Raji (cell line): ENCODE measurements around the gene DLK1.

Experiments used
- POLR2A ChIP-seq: IDR thresholded peaks from 2 replicates; pipeline ENCODE4 v1.6.1; 2011; ENCODE audit warnings: low read depth, low read length, control low read depth; ENCODE audit not compliant: insufficient read depth

The DLK1 gene

GRCh38 chr14:100688598-100689461, 37.9 kb upstream of the DLK1 start:
- no peak for TF ChIP-seq POLR2A

DNA sequence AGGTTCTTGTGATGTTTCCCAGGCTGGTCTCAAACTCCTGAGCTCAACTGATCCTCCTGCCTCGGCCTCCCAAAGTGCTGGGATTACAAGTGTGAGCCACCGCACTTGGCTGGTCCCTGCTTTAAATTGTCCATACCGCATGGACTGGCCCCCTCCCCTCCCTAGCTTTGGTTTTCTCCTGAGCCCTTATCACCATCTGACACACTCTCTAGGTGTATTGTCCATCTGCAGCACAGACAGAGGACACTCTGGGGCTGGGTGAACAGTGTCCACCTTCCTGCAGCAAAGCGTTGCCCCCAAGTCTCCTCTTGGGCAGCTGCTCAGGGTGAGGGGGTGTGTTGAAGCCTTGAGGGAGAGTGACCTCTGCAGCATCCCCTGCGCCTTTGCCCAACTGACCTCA, 36.0 kb upstream of the DLK1 start:
- TF ChIP-seq POLR2A: no peak

DNA sequence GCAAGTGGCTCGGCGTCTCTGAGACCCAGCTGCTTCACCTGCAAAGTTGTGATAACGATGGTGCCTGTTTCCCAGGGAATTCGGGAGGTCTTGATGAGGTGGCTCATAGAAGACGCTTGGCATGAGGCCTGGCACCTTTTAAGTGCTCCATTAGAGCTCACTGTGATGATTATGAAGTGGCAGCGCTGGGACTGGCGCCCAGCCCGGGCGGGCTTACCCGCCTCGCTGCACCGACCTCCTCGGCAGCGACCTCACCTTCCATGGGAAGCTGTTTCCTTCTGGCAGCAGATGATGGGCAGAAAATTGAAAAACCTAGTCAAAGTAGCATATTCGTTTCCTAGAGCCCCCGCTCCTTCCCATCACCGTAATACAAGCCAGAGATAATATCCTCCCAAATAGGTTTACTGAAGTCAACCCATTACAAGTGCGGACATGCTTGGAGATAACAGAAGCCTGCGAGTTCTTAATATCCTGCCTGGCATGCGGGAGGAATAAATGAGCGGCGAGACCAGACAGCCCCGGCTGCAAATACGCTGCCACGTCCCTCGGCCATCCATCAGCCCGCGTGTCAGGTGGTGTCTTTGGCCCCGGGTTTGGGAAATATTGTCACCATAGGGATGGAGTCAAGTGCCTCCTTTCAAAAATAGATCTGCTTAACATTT, 35.2 kb upstream of the DLK1 start:
- TF ChIP-seq POLR2A: no peak

DNA sequence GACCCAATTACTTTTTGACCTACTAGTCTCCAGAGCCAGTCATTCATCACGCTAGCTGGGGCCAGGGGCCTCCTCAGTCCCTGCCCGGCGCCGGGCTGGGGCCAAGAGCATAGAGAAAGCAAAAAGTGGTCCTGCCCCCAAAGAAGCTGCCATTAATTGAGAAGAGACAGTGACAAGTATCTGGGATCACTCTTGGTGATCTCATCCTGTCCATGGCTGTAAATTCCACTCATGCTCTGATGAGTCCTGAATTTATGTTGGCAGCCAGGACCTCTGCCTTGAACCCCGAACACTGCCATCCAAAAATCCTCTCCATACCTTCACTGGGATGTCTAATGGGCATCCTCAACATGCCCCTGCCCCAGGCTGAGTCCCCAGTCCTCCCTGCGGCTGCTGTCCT, 34.4 kb upstream of the DLK1 start:
- no peak for TF ChIP-seq POLR2A

DNA sequence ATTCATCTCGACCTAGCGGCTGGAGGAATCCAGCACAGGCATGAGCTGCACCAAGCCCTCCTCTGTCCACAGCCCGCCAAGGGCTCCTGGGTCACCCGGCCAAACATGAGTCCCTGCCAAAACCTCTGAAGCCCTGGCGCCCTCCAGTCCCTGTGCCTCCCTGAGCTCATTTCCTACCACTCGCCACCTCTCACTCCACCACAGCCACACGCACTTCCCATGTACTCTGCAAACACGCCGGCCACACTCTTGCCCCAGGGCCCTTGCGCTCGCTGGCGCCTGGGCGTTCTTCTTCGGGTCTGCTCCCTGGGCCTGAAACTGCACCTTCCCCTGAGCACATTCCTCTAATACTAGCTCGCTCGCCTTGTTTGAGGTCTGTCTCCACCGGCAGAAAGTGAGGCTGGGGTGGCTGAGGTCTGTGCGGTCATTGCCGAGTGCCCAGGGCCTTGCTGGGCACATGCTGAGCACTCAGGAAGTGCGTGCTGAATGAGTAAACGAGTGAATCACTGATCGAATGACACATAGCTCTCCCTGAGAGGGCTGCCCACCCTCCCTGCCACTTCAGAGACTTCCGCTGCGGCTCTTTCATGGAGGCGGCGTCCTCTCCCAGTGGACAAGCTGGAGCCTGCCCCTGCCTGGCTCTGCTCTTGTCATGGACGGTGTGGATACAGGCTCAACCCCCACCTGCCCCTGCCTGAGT, 33.7 kb upstream of the DLK1 start:
- TF ChIP-seq POLR2A: no peak

DNA sequence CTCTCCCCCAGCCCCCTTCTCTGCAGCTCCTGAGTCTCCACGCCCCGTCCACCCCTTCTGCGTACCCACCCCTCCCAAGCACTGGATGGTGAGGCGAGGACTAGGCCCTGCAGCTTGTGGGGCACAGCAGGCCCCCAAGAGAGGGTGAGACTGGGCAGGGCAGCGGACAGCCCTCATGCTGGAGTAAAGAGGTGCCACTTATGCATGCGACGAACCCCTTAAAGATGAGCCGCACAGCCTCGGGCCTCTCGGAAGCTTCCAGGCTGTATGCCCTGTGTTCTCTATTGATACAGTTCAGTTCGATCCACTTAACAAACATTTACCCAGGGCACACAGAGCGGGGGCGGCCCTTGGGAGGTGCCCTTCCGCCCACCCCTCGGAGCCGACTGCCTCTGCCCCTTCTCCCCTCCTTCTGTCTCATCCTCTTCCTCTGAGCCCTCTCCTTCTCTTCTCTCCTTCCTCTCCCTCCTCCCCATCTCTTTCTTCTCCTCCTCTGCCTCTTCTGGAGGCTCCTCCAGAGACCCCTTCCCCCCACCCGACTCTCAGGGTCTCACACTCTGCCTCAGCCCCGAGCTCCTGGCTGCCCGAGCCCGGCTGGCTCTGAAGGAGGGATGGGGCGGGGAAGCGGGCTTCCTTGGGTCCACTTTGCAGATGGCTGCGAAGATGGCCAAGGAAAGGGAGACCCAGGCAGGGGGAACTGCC, 32.7 kb upstream of the DLK1 start:
- TF ChIP-seq POLR2A: no peak

DNA sequence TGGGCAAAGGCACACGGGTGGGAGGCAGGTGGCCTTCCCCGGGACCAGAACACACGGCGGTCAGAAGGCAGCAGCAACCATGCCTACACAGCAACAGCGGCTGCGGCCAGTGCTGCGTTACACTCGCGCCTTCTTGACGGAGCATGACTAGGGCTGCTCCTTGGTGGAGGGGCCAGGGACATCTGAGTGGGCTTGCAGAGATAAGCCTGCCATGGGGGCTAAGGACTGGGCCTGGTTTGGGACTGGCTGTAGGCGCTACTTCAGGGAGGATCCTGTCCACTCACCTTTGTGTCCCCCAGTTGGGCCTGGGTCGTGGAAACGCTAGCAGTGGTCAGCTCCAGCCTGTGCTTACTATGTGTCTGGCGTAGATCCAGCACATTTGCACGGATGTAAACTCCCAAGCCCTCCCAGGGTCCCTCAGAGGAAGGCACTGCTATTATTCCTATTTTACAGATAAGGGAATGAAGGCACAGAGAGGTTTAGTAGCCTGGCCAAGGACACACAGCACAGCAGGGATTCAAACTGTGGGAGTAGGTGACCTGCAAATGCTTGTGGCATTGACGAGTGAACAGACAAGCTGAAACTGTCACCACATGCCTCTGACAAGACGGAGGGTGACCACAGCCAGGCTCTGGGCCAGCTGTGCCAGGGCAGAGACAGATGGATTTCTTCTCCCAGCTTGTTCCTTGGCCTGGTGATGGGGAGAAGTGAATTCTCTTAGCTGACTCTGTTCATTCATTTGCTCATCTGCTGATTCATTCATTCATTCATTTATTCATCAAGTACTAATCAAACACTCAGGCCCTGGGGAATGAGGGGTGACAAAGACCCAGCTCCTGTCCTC, 31.9 kb upstream of the DLK1 start:
- TF ChIP-seq POLR2A: no peak

- no peak for TF ChIP-seq POLR2A
Observed at GRCh38 chr14:100695423-100695738, 31.3 kb upstream of the DLK1 start.

DNA sequence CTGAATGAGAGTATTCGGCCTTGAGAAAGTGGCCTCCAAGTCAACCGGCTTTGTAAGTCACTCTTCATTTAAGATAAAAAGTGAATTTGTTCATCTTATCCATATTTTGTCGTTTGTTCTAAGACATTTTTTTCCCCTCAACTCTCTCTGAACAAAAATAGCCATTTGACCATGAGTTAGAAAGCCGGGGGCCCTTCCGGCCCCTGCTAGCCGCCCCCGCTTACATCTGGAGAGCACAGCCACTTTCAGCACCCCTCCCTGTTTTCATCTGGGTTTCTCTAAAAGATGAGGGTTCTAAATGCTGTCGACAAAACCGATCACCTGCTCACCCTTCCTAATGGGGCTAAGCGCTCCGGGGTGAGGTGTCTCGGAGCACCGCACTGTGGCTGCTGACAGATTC, 30.7 kb upstream of the DLK1 start:
- no peak for TF ChIP-seq POLR2A

DNA sequence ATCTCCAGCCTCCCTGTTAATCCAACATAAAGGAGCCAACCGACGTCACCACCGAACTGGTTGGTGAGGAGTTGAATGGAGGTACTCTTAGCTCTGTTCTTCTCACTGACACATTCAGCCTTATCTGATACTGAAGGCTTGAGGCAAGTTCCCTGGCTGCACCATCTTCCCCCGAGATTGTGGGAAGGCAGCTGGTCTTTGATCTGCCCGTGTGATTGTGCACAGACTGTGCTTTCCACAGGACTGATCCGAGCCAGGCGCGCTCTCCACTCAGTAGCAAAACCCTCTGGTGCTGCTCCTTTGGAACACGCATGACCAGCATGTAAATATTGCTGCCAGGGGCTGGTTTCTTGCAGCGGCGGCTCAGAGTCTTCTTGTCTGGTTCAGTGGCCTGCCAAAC, 30.1 kb upstream of the DLK1 start:
- TF ChIP-seq POLR2A: no peak

DNA sequence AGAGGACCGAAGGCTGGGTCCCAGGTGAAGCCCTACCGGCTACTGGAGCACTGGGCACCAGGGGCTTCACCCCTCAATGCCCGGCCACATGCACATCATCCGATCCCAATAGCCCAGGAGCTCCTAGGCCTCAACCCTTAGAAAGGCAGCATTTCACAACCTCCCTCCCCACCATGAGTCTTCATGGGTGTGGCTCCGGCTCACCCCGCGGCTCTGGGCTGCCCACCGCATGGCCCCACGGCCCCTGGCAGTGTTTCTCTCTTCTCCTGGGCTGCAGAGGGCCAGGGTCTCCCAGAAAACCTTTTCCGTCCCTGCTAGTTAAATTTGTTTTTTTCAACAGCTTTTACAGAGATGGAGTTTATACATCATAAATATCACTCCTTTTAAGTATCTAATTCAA, 28.6 kb upstream of the DLK1 start:
- no peak for TF ChIP-seq POLR2A

DNA sequence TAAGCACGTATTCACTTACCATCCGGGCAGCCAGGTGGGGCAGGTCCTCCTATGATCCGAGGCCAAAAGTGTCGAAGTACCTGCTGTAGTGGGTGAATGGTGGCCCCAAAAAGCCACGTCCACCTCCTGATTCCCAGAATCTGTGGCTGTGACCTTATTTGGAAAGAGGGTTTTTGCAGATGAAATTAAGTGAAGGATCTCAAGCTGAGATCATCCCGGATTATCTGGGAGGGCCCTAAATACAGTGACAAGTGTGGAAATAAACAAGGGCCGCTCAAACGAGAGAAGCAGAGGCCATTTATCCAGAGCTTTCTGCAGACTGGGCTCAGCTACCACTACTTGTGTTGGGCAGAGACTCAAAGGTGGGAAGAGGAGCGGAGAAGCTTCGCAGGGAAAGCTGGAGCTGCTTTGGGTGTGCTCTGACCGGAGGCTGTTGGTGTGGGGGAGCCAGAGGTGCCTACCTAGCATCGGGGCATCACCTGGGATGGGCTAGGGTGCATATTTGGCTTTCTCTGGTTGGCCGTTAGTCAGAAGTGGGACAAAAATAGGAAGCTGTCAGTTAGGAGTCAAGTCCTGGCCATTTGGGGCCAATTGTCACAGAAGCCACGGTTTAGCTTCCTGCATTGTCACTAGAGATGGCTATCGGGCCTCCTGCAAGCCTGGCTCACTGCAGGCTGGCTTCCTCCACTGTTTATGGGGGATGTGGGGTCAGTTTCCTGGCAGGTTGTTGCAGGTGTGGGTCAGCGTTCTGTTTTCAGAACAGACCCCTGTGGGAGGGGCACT, 27.8 kb upstream of the DLK1 start:
- no peak for TF ChIP-seq POLR2A

- no peak for TF ChIP-seq POLR2A
Observed at GRCh38 chr14:100701314-100701713, 25.4 kb upstream of the DLK1 start.

DNA sequence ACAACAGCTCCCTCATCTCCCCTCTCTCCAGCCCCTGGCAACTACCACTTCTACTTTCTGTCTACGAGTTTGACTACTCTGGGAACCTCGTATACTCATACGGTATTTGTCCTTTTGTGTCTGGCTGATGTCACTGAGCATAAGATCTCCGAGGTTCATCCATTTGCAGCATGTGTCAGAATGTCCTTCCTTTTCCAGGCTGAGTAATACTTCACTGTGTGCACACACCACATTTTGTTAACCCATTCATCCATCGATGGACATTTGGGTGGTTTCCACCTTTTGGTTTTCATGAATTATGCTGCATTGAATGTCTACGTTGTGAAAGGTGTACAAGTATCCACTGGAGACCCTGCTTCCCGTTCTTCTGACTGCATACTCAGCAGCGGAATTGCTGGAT, 24.1 kb upstream of the DLK1 start:
- no peak for TF ChIP-seq POLR2A
